Left ventricle myocardium inferior (tissue), 1 donor: ENCODE results near the gene CNKSR3. TPM values are rescaled to one million over a fixed set of nuclear protein-coding genes. Genes with fewer than 3 reads are reported as not detected.

Experiments
- DNase-seq: peaks from one replicate; pipeline ENCODE4 v3.0.0-alpha.2; 2020
- H3K27ac ChIP-seq: fragments of 200-600 bp; replicated peaks from 2 replicates; pipeline ENCODE4 v1.8.0; 2021
- H3K27me3 ChIP-seq: fragments of 200-600 bp; 2 replicates; pipeline ENCODE4 v1.8.0; 2021; ENCODE audit warnings: low read depth
- H3K36me3 ChIP-seq: fragments of 200-600 bp; 2 replicates; pipeline ENCODE4 v1.8.0; 2021
- H3K4me1 ChIP-seq: fragments of 200-600 bp; 2 replicates; pipeline ENCODE4 v1.8.0; 2021
- H3K4me3 ChIP-seq: fragments of 200-600 bp; 2 replicates; pipeline ENCODE4 v1.8.0; 2021; ENCODE audit warnings: mild to moderate bottlenecking, moderate library complexity
- H3K9me3 ChIP-seq: fragments of 200-600 bp; replicated peaks from 2 replicates; pipeline ENCODE4 v1.8.0; 2021
- intact Hi-C: fragments of 100-400 bp; cut with micrococcal nuclease; formaldehyde crosslinking; loops from one replicate; pipeline ENCODE4 v1.11.0; 2022
- total RNA-seq: library from RNA; stranded (reverse); fragmentation: NEBNext Ultra II Directional; extraction: Animal tissue kit (Norgen Biotek cat#: 25700); gene quantifications from one replicate; pipeline ENCODE4 v1.2.1, GENCODE V29; 2021
- TF ChIP-seq, protein P1 (sequence below): fragments of 200-600 bp; IDR thresholded peaks from 2 replicates; pipeline ENCODE4 v1.8.0; 2021; ENCODE audit warnings: antibody characterized with exemption, mild to moderate bottlenecking, borderline replicate concordance
- donor health status: DM: no; HTN: yes; CAD: no; lungs with severe emphysema.

CNKSR3 gene
- total RNA-seq, 1 donor from 2014 or later: 20.3 TPM

DNA sequence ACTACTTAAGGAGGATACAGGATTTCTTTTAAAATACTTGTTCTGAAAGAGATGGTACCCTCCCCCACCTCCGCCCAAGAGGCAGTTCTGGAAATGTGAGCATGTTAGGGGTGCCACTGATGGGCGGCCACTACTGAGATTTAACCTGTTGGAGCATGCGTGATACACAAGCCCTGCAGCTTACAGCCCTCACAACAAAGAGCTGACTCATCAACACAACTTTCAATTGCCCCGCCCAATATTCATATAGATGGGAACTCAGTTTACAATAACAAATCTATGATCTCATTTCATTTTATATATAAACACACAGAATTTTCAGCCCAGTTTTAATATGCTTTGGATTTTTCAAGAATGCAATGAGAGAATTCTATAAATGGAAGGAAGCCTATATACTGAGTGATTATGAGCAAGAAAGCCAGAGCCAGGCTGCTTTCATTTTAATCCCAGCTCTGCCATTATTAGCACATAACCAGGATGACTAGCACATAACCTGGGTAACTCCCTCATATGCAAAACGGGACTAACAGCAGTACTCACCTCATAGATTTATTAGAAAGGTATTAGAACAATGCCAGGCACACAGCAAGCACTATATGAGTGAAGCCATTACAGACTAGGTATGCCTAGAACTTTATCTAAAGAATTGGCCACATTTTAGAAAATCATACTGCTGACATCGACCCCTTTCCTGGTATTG is 108.3 kb downstream of the CNKSR3 start:
- intact Hi-C loops: no loop called here

DNA sequence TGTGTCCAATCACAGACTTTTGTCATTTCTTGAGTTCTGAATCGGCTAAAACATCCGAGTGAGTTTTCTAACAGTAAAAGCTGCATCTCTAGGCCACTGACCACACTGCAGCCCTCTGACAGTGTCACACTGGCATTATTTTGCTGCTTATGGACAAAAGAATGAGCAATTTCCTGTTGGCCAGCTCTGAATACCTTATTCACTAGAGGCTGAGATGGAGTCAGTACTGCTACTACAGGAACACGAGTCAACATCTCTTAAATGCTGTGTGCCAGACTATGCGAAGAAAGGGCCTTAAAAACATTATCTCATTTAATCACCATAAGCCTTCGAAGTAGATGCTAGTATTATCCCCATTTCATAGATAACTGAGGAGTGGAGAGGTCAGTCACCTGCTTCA is 111.4 kb downstream of the CNKSR3 start:
- intact Hi-C loops: no loop called here
- H3K36me3 ChIP-seq: peaks cover 13% of the 10 kb centered on the region

More for the DNA sequence above, 108.3 kb downstream of the CNKSR3 start:
- H3K36me3 ChIP-seq: peaks cover 31% of the 10 kb centered on the region
- H3K4me1 ChIP-seq: peaks cover 9% of the 10 kb centered on the region
- TF ChIP-seq, protein P1, sequence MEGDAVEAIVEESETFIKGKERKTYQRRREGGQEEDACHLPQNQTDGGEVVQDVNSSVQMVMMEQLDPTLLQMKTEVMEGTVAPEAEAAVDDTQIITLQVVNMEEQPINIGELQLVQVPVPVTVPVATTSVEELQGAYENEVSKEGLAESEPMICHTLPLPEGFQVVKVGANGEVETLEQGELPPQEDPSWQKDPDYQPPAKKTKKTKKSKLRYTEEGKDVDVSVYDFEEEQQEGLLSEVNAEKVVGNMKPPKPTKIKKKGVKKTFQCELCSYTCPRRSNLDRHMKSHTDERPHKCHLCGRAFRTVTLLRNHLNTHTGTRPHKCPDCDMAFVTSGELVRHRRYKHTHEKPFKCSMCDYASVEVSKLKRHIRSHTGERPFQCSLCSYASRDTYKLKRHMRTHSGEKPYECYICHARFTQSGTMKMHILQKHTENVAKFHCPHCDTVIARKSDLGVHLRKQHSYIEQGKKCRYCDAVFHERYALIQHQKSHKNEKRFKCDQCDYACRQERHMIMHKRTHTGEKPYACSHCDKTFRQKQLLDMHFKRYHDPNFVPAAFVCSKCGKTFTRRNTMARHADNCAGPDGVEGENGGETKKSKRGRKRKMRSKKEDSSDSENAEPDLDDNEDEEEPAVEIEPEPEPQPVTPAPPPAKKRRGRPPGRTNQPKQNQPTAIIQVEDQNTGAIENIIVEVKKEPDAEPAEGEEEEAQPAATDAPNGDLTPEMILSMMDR: no peak
- no peaks in the 10 kb centered on the region for H3K9me3 ChIP-seq
- no peak overlapping the region for H3K4me3 ChIP-seq
- no peaks in the 10 kb centered on the region for H3K27me3 ChIP-seq
- DNase-seq: no peak
- no peak overlapping the region for H3K27ac ChIP-seq

GRCh38 chr6:154397491-154398195 is 112.8 kb downstream of the CNKSR3 start:
- Histone ChIP-seq H3K9me3 (no peaks in the 10 kb centered on the region), H3K4me1 (no peaks in the 10 kb centered on the region), H3K4me3 (no peak overlapping the region), H3K27ac (no peak overlapping the region), H3K36me3 (peaks cover 13% of the 10 kb centered on the region), H3K27me3 (no peaks in the 10 kb centered on the region)
- TF ChIP-seq, protein P1: no peak
- intact Hi-C loops: no loop called here
- no peak for DNase-seq

More for the DNA sequence above, 111.4 kb downstream of the CNKSR3 start:
- TF ChIP-seq, protein P1: no peak
- Histone ChIP-seq H3K27ac (no peak overlapping the region), H3K9me3 (no peaks in the 10 kb centered on the region), H3K4me1 (peaks cover 9% of the 10 kb centered on the region), H3K4me3 (no peak overlapping the region), H3K27me3 (no peaks in the 10 kb centered on the region)
- DNase-seq: no peak

GRCh38 chr6:154395878-154396277 is 114.6 kb downstream of the CNKSR3 start:
- no peaks in the 10 kb centered on the region for H3K4me1 ChIP-seq
- H3K36me3 ChIP-seq: peaks cover 2% of the 10 kb centered on the region
- H3K27me3 ChIP-seq: no peaks in the 10 kb centered on the region
- DNase-seq: no peak
- H3K27ac ChIP-seq: no peak overlapping the region
- intact Hi-C loops: no loop called here
- no peaks in the 10 kb centered on the region for H3K9me3 ChIP-seq
- TF ChIP-seq, protein P1: no peak
- H3K4me3 ChIP-seq: no peak overlapping the region

- Histone ChIP-seq H3K4me1 (no peaks in the 10 kb centered on the region), H3K27me3 (no peaks in the 10 kb centered on the region), H3K36me3 (no peaks in the 10 kb centered on the region), H3K27ac (no peak overlapping the region), H3K9me3 (no peaks in the 10 kb centered on the region), H3K4me3 (no peak overlapping the region)
- no peak for DNase-seq
- intact Hi-C loops: no loop called here
- TF ChIP-seq, protein P1: no peak
Observed at GRCh38 chr6:154395316-154395715, 115.2 kb downstream of the CNKSR3 start.
